GM18502 (cell line): ENCODE measurements around the gene ELOB.
A peak's percentile ranks its signal among the peaks of the same experiment; 100 is the strongest.

ENCODE experiments used
- ATAC-seq: cut with Tn5 transposase; IDR thresholded peaks from one replicate; pipeline ENCODE4 v1.9.1; 2021; ENCODE audit warnings: mild to moderate bottlenecking; ENCODE audit not compliant: unreplicated experiment, poor library complexity

The ELOB gene

DNA sequence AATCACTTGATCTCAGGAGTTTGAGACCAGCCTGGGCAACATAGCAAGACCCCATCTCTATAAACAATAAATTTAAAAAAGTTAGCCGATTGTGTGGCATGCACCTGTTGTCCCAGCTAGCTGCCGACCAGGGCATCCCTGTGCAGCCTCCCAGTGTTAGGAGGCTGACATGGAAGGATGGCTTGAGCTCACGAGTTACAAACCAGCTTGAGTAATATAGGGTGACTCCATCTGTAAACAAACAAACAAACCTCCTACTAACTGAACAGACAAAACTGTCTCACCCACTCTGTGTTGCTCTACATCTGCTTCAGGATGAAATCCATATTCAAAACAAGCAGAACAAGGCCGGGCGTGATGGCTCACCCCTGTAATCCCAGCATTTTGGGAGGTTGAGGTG is 50.2 kb downstream of the ELOB start:
- no peak for ATAC-seq

DNA sequence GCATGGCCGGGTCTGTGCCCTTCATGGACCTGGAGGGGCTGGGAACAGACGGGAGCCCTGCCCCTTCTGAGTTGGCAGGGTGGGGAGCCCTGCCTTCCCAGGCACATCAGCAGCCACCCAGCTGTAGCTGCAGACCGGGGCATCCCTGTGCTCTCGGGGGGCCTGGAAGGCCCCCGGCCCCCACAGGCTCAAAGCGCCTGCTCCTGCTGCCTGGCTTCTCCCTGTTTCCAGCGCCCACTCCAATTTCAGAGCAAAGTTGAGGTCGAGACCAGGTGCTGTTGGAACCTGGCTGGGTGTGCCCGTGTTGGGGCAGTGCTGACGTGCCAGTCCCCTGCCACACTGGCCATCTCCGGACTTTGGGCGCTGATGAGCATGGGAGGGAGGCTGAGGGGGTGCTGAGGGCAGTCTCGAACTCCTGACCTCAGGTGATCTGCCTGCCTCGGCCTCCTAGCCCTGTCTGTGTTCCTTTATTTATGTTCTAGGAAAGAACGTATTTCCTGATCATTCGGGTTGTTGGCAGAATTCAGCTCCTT is 52.2 kb downstream of the ELOB start:
- no peak for ATAC-seq

DNA sequence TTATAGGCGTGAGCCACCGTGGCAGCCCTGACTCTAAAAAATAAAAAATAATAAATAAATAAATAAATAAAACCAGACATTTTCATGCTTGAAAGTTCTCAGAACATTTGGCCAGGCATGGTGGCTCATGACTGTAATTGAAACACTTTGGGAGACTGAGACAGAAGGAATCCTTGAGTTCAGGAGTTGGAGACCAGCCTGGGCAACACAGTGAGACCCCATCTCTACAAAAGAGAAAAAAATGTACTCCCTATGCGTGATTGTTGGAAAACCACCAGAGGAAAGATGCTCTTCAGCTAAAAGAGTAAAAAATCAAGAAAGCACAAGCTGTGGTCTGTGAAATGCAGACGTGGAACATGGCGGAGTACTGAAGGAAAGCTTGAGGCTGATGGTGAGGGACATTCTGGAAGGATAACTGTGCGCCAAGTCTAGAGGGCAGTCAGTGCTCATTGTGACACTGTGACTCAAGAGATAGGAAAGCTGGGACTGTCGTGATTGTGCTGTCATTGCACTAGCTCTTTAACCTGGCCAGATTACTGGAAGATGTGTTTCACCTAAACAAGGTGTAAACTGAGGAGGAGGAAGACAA is 52.9 kb downstream of the ELOB start:
- no peak for ATAC-seq

DNA sequence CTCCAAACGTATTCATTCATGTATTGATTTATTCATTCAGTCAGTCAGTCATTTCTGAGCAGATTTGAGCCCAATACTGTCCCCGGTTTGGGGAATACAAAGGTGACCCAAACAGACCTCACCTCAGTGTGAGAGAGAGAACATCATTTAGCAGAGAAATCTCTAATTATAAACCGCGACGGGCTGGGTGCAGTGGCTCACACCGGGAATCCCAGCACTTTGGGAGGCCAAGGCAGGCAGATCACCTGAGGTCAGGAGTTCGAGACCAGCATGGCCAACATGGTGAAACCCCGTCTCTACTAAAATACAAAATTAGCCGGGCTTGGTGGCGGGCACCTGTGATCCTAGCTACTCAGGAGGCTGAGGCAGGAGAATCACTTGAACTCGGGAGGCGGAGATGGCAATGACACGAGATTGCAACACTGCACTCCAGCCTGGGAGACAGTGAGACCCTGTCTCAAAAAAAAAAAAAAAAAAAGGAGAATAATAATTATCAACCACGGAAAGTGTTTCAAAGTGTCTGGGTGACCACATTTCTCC is 55.4 kb downstream of the ELOB start:
- peak; percentile 6 for ATAC-seq
